Stimulated activated CD4-positive, alpha-beta T cell treated with anti-CD3 and anti-CD28 coated beads, Interleukin-2, amount 100 ng/mL, for 4 hours (primary cell): ENCODE results near the gene MC1R.
"Not testable (repeated sequence)": the region's sequence is repeated elsewhere in the genome, so short reads cannot be mapped to it uniquely, and the experiment has no call there.

Experiments
- DNase-seq: peaks from one replicate; pipeline ENCODE4 v3.0.0-alpha.2; 2020; ENCODE audit warnings: low read depth

Gene MC1R

DNA sequence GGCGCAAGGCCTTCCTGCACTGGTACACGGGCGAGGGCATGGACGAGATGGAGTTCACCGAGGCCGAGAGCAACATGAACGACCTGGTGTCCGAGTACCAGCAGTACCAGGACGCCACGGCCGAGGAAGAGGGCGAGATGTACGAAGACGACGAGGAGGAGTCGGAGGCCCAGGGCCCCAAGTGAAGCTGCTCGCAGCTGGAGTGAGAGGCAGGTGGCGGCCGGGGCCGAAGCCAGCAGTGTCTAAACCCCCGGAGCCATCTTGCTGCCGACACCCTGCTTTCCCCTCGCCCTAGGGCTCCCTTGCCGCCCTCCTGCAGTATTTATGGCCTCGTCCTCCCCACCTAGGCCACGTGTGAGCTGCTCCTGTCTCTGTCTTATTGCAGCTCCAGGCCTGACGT, 17.0 kb downstream of the MC1R start:
- not testable (repeated sequence) for DNase-seq

DNA sequence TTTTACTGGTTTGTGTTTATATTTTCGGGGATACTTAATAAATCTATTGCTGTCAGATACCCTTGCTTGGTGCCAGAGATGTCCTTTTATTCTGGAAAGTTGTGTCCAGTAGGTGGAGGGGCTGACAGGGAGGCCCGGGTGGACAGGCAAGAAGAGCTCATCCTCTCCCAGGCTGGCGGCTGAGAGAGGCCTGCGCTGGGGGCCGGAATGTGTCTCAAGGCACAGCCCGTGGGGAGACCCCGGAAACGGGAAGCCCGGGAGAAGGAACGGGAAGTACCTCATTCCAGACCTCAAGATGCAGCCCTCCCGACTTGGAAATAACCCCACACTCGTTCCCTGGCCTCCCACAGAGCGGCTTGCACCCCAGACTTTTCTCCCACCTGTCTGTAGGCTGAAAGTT, 17.4 kb downstream of the MC1R start:
- DNase-seq: no peak

DNA sequence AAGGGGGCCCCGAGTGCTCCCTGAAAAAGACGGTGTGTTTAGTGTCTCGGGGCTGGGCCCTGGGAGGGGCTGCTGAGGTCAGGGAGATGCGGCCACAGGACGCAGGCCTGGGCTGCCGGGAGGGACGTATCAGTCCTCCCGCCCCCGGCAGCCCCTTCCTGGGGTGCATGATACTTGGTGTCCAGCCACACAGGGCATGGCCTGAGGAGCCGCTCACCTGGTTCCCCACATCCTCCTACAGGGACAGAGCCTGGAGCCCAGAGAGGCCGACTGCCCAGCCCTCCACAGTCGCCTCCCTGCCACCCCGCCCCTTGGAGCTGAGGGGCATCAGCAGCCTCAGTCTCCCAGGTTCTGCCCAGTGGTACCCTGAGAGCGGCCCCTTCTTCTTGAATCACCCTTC, 17.8 kb downstream of the MC1R start:
- DNase-seq: no peak

DNA sequence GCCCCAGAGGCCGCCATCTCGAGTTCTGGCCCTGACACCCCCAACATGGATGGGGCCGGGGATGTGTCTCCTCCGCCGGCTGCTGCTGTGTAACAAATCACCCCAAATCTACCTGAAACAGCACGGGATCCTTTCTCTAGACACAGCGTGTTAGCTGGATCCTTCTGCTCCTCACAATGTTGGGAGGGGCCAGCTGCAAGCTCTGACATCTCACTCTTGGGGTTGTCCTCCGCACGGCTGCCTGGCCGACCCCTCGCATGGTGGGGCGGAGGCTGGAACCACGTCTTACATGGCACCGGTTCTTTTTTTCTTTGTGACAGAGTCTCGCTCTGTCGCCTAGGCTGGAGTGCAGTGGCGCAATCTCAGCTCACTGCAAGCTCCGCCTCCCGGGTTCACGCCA, 18.3 kb downstream of the MC1R start:
- DNase-seq: no peak

DNA sequence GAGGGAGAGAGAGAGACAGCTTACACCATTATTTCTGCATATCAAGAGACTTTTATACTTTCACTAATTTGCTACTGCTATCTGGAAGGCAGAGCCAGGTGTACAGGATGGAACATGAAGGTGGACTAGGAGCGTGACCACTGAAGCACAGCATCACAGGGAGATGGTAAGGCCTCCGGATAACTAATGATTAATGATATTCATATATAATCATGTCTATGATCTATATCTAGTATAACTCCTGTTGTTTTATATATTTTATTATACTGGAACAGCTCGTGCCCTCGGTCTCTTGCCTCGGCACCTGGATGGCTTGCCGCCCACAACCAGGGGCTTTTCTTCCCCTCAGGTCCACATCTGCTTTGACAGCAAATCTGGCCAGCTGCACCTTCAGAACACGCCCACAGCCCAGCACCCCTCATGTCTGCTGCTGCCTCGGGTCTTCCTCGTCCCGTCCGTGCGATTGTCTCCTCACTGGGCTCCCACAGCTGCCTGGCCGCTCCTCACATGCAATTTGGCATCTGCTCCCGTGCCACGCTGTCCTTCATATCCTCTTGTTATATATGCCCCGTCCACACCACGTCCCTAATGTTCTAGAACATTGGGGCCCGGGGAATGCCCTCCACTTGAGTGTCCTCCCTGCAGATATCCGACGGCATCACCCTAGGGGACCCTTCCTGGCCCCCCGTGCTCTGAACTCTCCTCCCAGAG, 19.7 kb downstream of the MC1R start:
- no peak for DNase-seq

DNA sequence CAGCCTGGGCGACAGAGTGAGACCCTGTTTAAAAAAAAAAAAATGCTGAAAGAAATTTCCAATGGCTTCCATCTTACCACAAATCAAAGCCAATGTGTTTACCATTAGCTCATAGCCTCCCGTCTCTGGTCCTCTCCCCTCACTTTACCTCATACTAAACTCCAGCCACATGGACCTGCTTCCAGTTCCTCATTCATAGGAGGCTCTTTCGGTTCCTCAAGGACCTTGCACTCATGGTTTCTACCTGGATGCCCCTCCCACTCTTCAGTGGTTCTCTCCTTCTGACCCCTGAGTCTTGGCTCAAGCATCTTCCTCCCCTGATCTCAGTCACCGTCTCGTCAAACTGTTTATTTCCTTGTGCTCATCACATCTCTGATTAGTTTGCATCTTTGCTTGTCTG, 26.1 kb downstream of the MC1R start:
- no peak for DNase-seq

DNA sequence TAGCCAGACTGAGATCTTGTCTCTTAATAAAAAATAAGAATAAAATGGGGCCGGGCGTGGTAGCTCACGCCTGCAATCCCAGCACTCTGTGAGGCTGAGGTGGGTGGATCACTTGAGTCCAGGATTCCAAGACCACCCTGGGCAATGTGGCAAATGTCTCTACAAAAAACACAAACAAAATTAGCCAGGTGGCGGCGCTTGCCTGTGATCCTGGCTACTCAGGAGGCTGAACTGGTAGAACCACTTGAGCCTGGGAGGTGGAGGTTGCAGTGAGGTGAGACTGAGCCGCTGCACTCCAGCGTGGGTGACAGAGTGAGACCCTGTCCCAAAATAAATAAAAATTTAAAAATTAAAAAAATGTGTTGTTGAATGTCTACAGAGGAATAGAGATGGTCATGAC, 27.0 kb downstream of the MC1R start:
- no peak for DNase-seq

DNA sequence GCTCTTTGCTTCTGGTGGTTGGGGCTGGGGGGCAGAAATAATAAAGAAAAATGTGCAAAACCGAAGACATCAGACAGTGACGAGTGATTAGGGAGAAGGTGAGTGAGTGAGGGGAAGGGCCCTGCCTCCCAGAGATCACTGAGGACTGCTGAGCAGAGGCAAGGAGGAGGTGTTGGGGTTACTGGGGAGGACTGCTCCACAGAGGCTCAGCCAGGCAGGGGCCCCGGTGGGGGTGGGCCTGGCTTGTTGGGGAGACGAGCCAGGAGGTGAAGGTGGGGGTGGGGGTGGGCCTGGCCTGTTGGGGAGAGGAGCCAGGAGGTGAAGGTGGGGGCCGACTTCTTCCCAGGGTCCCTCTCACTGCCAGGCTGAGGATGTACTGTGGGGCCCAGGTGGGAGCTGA, 27.9 kb downstream of the MC1R start:
- no peak for DNase-seq

DNA sequence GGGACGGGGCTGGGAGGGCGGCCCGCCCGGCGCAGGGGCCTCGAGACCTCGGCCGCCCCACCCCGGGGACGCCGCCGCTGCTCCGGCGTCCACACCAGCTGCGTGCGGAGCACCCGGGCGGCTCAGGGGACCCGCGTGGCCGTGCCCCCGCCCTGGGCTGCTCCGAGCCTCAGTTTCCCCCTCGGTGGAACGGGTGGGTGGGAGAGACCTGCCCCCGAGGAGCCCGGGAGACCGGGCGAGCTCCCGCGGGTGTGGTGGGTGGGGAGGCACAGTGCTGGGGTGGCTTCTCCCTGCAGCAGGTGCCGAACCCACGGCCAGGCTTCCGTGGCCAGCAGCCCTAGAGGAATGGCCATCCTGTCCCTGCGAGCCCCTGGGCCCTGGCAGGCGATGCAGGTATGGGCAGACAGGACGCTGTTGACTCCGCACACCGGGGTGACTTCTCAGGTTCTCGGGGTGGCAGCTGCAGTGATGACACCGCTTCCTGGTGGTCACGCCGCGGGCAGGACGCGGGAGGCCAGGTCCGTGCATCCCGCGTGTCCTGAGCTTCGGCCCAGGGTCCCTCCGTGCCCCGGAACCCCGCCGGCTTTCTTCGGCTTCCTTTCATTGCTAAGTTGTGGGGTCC, 30.6 kb downstream of the MC1R start:
- no peak for DNase-seq

DNA sequence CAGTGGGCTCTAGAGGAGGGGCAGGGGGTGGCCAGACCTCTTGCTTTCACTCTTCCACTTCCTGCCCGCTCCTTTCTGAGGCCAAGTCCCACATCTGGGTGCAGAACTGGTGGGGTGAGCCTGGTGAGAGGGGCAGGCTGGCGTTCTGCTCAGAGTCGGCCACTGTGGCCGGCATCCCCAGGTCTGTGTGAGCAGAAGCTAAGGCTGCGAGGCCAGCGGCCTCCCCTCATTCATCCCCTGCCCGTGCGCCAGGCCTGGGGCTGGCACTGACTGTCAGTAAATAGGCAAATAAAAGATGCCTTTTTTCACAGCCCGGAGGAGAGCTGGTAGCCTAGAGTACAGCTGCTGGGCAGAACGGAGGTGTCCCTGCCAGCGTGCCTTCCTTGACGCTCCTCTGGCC, 31.1 kb downstream of the MC1R start:
- no peak for DNase-seq

DNA sequence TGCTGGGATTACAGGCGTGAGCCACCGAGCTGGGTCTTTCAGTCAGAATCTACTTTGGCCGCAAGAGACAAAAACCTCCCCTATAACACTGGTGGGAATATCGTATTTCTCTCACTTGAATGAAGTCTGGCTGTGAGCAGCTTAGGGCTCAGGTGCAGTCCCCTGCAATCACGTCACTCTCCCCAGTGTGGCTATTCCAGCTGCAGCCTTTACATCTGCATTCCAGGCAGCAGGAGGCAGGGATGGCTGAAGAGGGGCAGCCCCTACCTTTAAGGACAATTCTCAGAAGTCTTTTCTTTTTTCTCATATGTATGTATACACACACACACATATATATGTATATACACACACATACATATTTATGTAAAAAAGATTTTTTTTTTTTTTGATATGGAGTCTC, 32.8 kb downstream of the MC1R start:
- DNase-seq: no peak

DNA sequence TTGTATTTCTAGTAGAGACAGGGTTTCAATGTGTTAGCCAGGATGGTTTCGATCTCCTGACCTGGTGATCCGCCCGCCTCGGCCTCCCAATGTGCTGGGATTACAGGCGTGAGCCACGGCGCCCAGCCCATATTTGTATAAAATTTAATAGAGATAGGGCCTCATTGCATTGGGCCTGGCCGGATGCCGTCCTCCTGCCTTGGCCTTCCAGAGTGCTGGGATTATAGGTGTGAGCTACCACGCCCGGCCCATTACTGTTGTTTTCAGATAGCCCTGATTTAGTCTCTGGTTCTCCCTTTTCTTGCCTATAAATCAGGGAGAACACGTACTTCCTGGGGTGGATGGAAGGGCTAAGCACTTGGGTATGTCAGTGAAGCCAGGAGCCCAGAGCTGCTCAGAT, 33.4 kb downstream of the MC1R start:
- DNase-seq: no peak

DNA sequence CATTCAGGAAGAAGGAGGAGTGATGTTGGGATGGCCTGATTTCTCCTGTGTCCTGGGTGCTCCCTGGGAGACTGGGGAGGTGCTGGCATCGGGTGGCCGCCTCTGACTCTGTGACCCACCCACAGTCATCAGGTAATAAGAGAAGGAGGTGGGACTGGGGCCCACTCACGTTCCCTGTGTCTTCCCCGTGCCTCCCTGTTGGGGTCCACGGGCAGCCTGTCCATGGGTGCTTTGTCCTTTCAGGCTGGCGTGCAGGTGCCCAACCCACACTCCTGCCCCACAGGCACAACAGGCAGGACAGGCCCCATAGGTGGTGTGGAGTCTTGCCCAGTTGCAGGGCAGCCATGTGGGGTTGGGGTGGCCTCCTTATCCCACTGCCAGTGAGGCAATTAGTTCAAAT, 33.9 kb downstream of the MC1R start:
- DNase-seq: no peak

DNA sequence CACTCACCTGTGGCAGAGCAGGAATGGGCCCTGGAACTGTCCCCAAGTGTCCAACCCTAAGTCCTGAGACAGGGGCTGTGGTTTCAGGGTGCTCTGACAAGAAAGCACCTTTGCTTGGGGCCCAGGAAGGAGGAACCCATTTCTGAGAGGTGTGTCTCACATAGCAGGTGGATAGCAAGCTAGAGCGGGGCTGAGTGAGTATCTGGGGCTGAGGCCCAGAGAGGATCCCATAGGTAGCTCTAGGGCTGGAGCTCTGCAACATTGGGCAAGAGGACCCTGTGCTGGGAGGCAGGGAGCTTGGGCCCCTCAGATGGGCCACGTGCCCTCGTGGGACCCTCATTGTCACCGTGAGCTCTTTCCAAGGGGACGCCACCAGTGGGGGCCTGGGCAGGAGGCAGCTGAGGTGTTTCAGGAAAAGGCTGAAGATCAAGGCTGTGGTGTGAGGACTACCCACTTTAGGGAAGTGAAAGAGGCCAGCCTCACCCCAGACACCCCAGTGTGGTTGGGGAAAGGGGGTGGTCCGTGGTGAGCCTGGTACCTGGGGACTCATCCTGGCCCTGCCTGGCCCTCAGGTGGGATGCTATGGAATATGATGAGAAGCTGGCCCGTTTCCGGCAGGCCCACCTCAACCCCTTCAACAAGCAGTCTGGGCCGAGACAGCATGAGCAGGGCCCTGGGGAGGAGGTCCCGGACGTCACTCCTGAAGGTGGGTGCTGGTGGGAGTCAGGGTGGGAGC, 35.2 kb downstream of the MC1R start:
- DNase-seq: no peak

DNA sequence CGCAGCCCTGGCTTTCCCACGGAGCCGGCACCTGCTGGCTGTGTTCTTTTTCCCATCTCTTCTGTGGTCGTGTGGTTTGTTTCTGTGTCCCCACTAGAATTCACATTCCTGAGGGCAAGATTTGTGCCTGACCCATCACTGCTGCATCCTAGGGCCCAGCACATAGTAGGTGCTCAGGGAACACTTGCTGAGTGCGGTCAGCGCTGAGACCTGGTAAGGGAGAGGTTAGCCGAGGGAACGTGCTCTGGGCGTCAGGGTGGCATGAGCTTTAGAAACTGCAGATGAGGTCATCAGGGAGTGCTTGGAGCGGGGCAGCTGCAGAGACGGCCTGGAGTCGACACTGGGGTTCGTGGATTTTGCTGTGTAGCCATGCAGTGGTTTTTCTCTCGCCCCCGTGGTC, 35.8 kb downstream of the MC1R start:
- DNase-seq: no peak

DNA sequence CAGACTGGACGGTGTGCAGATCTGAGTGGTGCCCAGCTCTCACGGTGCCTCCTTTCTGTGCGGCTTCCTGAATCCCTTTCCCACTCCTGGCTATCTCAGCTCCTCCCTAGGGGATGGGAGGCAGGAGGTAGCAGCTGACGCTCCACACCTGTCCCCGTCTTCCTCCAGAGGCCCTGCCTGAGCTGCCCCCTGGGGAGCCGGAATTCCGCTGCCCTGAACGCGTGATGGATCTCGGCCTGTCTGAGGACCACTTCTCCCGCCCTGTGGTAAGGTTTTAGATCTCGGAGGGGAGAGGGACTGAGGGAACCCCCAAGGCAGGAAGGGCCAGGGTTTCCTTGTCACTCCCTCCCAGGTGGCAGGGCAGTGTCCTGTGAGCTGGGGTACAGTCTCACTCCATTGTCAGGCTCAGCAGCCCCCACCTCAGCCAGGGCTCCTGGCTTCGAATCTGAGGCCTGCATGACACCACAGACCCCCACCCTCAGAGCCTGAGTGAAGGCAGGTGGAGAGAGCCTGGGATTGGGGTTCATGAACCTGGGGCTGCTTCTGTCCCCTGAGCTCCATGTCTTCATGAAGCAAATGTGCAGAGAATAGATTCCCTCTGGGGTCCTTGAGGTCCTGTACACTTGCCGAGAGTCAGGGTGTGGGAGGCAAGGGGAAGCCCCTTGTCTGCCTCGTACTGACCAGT, 36.5 kb downstream of the MC1R start:
- DNase-seq: no peak

DNA sequence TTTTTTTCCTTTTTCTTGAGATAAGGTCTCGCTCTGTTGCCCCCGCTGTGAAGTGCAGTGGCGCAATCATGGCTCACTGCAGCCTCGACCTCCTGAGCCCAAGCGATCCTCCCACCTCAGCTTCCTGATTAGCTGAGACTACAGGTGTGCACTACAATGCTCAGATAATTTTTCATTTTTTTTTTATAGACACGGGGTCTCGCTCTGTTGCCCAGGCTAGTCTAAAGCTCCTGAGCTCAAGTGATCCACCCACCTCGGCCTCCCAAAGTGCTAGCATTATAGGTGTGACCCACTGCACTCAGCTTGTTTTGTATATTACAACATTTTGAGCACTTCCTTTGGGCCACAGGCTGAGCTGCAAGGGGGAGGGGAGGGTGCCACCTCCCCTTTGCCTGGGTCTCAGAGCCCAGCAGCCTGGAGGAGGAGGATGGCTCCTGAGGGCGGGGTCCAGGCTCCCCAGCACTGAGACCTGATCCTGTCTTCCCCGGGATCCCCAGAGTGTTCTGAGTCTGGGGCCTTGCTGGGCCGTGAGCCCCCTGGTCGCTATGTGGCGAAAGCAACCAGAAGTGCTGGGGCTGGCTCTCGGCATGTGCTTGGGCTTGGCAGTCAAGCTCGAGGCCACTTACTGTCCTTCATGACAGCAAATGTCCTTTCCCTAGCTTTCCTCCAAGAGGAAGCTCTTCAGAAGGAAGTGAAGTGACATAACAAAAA, 38.0 kb downstream of the MC1R start:
- no peak for DNase-seq

DNA sequence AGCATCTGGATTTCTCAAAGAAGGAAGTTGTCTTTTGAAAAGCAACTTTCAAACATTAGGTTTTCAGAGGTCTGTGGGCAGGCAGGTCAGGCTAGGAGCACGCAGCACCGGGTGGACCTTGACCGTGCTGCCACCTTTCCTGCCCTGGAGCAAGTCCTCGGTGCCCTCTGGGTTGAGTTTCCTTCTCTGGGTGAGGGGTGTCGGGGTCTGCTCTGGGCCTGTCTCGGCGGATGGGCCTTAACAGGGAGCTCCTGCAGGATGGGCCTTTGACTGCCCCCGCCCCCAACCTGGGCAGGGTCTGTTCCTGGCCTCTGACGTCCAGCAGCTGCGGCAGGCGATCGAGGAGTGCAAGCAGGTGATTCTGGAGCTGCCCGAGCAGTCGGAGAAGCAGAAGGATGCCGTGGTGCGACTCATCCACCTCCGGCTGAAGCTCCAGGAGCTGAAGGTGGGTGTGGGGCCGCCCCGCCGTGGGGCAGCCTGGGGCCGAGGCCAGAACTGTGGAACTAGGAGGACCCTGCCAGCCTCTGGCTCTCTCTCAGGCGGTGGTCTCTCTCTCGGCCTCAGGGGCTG, 38.6 kb downstream of the MC1R start:
- DNase-seq: no peak

DNA sequence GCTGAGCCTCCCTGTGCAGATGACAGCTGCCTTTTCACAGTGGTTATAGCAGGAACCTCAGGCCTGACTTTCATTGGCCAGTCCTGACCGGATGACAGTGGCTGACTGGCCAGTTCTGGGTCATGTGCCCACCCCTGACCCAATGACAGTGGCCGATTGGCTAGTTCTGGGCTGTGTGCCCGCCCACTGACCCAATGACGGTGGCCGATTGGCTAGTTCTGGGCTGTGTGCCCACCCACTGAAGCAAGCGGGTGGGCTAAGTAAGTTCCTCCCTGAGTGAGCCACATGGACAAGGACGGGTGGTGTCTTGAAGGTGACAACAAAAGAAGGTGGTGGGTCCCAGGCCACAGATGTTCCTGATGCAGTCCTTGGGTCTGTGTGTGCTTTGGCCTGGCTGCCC, 39.4 kb downstream of the MC1R start:
- no peak for DNase-seq

DNA sequence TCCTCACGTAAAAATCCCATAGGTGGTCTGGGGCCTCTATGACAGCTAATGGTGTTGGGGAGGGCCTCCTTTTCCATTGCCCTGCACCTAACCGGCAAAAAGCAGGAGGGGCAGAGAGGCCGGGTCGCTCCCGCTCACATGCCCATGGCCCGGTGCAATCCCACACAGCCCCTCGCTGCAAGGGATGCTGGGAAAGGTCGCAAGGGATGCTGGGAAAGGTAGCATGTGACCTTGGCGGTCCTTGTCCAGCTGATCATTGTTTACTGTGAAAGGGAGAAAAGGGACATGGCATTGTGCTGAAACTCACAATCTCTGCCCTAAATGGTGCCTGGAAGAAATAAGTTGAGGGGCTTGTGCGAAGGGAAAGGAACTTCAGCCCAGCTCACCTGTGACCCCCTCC, 39.9 kb downstream of the MC1R start:
- DNase-seq: no peak

DNA sequence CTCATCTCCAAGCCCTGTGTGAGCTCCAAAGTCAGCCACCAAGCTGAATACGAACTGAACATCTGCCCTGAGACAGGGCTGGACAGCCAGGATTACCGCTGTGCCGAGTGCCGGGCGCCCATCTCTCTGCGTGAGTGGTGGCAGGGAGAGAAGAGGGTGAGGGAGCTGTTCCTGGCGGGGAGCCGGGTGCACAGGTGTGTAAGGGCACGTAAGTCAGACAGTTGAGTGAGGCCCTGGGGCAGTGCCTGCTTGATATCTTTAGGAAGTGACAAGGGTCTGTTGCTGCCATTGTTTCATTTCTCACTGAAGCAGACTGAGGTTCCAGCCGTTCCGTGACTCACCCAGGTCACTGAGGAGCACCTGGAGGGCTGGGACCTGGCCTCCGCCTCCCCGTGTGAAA, 42.3 kb downstream of the MC1R start:
- no peak for DNase-seq

DNA sequence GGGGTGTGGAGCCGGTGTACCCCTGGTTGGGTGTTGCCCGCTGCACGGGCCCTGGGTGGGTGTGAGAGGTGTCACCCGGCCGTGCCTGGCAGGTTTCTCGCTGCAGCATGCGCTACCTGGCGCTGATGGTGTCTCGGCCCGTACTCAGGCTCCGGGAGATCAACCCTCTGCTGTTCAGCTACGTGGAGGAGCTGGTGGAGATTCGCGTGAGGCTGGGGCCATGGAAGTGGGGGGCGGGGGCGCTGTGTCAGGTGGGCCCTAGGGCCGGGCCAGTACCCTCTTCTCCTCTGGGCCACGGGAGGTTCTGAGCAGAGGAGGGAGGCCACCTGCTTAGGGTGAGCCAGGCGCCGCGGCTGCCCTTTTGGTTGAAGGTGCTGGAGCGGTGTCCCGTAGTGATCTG, 43.3 kb downstream of the MC1R start:
- DNase-seq: no peak
